Stimulated activated CD4-positive, alpha-beta T cell treated with anti-CD3 and anti-CD28 coated beads, Interleukin-15, amount 100 ng/mL, for 1 hour (primary cell): Measurements from ENCODE around the gene HDAC10.

Experiments used
- DNase-seq, 2 donors: peaks; one replicate each; pipeline ENCODE4 v3.0.0-alpha.2; 2020; ENCODE audit warnings: low read depth in 1 of 2, low spot score in 1 of 2

The HDAC10 gene, protein sequence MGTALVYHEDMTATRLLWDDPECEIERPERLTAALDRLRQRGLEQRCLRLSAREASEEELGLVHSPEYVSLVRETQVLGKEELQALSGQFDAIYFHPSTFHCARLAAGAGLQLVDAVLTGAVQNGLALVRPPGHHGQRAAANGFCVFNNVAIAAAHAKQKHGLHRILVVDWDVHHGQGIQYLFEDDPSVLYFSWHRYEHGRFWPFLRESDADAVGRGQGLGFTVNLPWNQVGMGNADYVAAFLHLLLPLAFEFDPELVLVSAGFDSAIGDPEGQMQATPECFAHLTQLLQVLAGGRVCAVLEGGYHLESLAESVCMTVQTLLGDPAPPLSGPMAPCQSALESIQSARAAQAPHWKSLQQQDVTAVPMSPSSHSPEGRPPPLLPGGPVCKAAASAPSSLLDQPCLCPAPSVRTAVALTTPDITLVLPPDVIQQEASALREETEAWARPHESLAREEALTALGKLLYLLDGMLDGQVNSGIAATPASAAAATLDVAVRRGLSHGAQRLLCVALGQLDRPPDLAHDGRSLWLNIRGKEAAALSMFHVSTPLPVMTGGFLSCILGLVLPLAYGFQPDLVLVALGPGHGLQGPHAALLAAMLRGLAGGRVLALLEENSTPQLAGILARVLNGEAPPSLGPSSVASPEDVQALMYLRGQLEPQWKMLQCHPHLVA

DNA sequence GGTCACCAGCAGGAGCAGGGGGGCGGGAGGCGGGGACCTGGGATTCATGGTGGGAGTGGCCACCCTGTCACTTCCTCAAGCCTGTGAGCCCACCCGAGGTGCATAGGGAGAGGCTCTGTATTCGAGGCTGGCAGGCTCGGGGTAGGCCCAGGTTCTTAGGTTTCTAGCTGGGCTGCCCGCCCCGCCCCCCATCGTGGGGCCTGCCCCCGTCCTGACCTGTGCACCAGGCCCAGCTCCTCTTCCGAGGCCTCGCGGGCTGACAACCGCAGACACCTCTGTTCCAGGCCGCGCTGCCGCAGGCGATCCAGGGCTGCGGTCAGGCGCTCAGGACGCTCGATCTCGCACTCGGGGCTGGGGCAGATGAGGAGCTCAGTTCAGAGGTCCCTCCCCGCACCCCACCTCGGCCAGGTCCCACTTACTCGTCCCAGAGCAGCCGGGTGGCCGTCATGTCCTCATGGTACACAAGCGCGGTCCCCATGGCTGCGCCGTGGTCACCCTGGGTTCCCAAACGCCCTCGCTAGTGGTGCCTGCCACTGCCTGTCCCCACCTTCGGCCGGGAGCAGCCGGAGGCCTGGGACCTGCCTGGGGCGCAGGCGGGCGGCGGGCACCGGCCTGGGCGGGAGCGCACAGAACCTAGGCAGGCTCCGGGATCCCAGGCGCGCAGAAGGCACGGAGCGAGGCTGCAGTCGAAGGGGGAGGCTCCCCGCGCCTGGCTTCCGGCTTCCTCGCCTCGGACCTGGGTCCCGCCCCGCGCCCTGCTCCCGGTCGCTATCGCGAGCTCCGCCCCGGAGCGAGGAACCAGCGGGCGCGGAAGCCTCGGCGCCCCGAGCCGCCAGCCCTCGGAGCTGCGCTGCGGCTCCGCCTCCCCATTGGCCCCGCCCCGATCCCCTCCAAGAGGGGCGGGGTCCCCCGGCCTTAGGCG lies at the start of gene HDAC10:
Gene HDAC10, minus strand, starts transcription at position 711 of the 922 bp plus-strand sequence. Its CDS starts 233 bp downstream, at position 478.
- peak; percentile 58 to 71 for DNase-seq

DNA sequence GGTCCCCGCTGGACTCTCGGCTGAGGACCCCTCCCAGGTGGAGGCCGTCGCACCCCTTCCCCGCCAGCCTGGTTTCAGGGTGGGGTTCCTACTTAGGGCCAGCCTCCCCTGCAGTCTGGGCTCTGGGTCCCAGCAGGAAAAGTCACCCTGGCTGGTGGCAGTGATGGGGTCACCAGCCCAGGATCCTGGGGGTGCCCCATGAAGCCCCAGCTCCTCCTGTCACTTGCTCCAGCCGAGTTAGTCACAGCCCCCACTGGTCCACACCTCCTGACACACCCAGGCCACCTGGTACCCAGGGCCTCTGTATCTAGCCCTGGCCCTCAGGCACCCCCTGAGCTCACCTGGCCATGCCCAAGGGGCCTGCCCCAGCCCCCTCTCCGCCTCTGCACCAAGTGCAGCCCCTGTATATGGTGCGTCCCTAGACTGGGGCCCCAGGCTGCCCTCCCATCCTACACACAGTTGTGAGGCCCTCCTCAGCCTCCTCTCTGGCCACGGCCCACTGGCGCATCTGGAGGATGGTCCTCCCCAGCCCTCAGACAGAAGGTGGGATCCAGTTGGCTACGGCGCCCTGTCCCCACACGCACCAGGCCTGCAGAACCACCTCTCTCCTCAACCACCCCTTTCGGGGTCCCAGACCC lies 49.7 kb upstream of the HDAC10 start:
- DNase-seq = no peak

DNA sequence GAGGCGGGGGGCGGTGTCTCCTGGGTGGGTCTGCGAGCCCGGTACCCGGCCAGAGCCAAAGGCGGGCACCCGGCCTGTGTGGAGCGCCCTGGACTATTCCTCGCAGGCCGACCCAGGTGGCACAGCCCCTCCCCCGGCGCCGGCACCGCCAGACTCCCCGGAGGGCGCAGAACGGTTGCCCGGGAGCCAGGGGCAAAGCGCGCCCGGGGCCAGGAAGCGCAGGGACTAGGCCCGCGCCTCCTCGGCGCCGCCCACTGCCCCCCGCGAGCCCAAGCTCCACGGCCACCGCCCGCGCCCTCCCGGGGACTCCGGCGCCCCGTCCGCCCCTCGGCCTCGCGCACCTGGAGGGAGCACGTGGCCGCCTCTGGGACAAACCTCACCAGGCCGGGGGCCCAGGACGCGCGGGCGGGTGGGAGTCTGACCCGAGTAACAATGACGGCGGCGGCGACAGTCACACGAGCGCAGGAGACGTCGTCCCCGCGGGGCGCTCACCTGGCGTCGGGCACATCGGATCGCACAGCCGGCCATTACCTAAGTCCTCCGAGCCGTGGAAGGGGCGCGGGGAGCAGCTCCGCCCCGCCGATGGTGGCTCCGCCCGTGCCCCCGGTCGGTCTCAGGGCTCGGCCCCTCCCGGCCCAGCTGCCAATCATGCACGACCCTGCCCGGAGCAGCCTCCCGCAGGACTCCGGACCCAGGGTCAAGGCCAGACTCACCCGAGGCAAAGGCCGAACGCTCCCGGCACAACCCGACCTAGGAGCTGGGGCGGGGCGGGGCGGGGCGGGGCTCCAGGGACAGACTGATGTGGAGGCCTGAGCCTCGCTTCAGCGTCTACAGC lies 48.9 kb upstream of the HDAC10 start:
- no peak for DNase-seq

DNA sequence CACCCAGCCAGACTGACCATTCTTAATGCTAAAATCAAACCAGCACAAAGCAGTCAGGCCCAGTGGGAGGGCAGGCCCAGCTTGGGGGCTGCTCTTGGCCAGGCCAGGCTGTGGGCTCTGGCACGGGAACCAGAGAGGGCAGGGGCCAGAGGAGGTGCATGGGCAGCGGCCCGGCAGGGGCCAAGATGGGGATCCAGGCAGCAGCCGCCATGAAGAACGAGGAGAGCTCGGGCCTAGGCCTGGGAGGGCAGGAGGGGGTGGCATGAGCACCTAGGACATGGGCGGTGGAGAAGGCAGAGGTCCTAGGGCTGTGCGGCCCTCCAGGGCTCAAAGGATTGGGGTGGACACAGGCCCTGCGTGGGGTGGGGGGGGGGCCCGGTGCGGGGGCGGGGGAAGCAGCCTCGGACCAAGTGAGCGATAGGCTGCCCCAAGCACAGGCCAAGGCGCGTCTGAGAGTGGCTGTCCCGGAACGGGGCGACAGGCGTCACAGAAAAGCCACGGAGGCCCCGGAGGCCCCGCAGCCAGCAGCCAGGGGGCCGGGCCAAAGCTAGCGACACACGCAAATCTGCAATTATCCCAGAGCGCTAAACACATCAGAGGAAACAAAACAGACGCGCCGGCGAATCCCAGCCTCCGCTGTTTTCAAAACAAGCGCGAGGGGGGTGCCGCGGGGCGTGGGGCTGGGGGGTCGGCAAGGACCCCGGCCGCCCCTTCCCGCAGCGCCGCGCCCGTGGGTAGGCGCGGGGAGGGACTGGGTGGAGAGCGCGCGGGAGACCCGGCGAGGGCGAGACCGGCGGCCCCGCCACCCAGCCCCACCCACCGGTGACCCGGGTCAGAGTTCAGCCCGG lies 48.1 kb upstream of the HDAC10 start:
- DNase-seq = no peak

DNA sequence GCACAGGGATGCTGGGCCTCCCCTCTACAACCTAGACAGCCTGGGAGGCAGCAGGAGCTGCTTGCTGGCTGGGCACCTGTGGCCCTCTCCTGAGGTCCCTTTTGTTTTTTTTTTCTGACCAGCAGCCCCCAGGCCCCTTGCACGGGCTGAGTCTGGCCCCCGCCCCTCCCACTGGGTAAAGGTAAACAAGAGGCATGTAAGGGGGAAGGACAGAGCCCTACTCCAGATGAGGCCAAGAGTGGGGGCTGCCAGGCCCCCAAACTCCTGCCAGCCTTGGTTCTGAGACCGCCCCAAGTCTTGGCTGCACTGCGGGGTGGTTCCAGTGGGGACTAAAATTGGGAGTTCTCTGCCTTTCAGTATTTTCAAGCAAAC lies 47.2 kb upstream of the HDAC10 start:
- DNase-seq = no peak

DNA sequence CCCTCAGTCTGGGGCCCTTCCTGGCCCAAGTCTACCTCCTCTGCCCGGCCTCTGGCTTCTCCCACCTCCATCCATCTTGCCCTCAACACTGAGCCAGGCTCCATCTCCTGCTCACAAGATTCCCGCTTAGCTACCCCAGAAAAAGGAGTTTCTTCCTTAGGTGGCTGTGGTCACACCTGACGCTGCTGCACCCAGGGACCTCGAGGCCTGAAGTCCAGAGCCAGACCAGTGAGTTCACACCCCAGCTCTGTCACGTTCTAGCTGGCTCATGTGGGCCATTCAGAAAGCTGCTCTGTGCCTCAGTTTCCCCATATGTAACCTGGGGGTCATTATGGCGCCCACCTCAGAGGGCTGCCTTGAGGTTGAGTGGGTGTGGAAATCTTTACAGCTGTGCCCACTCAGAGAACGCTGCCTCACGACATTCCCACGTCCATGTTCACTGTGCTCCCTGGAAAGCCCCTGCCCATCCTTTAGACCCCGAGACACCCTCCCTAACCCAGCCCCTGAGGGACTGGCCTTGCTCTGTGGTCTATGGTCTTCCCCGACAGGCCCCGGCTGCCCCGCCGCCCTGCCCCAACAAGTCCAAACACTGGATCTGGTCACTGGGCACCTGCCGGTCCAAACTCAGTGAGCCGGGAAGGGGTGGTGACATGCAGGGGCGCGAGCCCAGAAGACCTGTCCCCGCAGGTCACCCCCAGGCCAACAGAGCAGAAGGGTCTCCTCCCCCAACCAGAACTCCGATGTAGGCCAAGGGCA lies 46.6 kb upstream of the HDAC10 start:
- no peak for DNase-seq

DNA sequence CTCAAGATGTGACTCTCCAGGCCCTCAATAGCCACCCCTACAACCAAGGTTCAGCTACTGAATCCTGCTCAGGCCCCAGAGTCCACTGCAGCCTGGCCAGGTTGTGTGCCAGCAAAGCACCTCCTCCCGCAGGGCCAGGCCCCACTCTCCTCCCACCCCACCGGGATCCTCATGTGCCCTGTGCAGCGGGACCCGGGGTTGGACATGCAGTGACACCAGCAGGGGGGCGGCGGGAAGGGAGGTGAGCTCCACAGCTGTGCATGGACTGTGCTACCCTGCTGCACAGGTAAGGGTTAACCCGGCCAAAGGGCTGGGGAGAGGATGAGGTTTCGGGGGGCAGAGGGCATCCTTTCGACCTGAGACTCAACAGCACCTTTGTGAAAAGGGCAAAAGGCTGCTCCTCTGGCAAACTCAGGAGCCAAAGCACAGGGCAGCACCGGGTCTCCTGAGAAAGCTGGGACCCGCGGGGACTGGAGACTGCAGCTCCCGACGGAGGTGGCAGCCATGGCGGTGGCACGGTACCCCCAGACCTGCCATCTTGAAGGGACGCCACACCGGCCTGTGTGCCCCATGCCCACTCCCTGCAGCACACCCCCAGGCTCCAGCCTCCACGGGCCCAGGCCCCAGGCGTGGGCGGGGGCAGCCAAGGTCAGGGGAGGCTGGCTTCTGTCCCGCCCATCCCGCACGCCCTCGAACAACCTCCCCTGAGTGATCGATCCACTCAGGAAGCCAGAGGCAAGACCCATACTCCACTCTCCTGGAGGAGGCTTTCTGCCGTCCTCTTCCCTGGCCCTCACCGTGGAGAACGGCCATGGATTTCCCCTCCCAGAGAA lies 45.8 kb upstream of the HDAC10 start:
- no peak for DNase-seq

DNA sequence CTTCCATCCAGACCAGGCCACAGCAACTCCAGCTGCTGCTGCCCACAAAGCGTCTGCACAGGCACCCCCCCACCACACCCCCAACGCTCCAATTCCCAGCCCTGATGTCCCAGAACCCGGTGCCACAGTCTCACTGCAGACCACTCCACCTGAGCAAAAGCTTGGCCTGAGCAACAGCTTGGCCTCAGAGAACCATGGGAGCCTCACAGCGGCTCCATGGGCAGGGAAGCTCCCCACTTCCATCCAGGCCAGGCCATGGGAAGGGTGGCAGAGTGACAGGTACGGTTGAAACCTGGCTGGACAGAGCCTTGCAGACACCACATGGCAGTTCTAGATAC lies 43.2 kb upstream of the HDAC10 start:
- DNase-seq = no peak

DNA sequence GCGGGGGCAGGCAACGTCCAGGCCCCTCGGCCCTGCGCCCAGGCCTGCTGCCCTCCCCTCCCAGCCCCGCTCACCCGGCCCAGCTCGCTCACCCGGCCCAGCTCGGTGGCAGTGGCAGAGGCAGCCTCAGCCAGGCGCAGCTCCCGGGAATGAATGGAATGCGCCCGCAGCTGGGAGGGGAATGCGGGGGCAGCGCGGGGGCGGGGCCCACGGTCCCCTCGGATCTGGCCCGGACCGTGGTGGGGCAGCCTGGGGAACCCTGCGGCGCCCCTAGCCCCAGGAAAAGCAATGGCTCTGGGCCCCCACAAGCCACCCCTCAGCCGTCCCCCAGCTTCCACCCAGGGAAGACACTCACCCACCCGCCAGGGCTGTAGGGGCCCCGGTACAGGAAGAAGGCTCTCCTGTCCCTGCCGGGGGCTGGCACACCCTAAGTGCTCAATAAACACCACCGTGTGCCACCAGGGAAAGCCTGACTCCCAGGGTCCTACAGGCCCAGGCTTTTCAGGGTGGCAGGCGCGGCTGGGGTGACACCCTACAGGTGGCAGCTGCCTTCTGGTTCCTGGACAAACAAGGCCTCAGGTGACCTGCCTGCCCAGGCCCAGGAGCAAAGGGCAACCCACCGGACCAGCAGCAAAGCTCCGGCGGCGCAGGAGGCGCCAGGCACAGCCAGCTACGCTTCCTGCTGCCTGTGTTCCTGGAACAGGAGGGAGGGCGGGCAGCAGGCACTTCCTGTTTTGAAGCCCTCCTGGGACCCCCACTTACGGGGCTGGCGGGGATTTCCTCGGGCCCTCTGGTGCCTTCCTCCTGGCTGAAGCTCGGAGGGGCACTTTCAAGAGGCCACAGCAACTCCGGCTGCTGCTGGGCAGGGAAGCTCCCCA lies 42.6 kb upstream of the HDAC10 start:
- no peak for DNase-seq

DNA sequence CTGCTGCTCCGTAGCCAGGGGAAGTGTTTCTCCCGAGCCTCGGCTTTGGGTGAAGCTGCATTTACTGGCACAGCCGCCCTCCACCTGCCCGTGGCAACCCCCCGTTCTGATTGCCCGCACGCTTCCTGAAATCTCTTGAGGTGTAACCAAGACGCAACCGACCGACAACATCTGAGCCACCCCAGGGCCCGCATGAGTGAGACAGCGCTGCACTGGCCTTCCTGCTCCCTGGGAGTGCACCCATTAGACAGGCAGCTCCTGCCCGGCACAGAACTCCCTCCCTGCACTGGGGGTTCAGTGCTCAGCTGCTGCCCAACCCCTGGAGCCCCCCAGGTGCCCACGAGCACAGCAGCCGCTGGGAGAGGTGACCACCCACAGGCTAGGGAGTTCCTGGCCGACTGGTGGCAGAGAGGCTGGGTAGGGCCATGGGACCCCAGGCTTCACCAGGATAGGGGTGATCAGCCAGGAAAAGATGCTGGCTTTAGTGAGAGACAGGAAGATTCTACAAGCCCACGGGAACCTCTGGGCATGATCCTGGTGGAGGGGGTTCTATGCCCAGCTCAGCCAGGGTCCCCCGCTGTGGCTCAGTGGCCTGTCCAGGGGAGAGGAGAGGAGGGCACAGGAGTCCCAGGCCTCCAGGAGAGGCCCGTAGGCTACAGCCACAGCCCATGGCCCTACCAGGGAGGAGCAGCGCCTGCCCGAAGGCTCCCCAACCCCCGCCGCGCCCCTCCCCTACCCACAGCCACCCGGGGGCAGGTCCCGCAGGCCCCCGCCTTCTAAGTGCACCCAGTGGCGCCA lies 41.8 kb upstream of the HDAC10 start:
- DNase-seq = no peak

DNA sequence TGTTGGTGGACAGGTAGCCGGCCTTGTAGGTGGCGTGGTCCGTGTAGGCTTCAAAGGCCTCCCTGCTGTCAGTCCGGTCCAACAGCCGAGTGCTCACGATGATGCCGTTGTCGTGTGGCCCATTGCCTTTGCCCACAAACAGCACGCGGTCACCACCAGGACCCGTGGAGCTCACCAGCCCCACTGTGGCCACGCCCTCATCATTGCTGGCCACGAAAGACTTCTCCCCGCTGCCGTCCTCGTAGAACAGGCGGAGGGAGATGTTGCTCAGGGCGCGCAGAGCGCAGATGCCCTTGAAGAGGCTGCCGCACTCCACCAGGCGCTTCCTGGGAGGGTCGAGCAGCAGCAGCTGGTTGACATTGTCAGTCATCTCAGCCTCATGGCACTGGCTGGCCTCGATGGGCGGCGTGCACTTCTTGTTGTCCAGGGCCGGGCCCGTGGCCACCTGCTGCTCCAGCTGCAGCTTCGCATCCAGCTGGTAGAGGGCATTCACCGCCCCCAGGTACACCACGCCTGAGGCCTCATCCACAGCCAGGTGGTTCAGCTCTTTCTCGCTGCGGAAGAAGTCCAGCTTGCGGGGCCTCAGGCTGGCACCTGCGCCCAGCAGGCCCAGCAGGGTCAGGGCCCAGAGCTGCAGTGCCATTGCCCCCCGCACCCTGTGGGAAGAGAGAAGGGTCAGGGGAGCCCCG lies 39.0 kb upstream of the HDAC10 start:
- DNase-seq = no peak

DNA sequence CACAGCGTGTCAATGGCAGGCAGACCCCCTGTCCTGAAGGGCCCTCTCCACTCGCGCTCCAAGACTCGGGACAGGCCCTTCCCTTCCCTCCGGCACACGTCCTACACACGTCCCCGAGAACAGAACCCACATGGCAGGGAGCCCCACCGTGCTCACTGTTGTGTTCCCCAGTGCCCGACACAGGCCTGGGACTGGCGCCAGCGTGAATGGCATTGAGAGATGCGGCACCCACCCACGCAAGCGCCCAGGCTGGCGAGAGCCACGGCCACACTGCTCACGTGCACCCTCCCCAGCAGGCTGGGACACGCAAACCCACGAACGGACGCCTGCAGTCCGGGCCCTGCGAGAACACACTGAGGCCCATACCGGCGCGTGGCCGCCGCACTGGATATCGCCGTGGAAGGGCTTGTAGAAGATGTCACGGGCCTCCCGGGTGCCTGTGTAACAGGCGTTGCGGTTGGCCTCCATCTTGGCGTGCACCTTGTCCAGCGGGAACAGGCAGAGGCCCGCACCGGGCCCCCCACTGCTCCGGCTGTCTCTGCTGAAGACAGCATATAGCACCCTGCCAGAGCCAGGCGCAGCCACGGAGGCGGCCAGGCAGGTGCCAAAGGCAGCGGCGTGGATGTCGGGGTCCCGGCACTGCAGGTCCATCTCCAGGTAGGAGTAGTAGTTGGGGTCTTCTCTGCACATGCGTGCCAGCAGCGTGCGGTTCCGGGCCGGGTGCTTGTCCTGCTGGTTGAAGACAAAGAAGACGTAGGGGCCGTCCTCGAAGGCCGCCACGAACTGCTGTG lies 38.3 kb upstream of the HDAC10 start:
- no peak for DNase-seq

DNA sequence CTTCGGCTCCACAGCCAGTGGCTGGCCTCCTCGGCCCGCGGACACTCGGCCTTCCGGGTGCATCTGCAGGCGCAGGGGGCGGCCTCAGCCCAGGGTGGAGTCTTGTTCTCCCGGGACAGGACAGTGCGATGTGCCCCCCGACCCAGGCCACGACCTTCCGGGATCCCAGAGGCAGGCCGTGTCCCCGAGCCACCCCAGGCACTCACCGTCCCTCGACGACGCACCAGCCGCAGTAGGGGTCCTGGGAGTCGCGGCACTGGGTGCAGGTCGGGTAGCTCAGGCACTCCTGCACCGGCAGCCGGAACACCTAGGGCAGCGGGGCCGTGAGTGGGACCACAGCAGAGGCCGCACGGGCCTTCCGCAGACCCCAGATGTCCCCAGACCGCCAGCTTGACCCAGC lies 36.7 kb upstream of the HDAC10 start:
- no peak for DNase-seq

DNA sequence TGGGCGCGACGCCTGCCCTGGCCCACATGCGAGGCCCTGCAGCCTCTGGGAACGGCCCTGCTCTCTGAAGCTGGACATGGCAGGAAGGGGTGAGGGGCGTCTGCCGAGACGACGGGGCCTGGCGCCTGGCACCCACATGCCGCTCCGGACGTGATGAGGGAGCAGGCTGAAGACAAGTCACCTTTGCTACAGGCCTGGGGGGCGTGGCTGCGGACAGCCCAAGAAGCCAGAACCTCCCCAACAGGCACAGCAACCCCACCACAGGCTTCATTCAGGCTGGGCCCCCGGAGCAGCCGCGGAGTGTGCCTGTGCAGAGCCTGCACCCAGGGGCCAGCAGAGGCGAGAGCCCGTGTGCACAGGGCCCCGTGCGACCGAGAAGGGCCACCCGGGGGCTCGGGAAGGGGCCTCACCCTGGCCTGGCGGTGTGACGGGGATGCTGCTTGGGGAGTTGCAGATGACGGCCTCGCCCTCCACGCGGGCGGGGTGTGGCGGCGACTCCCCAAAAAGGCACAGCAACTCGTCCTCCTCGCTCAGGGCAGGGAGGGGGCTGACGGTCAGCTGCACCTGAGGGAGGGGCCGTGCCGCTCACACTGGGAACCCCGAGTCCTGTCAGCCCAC lies 35.7 kb upstream of the HDAC10 start:
- DNase-seq = no peak
